HepG2 (cell line): ENCODE results near the gene PRR5L. TPM values are rescaled to one million over a fixed set of nuclear protein-coding genes. Genes with fewer than 3 reads are reported as not detected.

Experiments
- FOXA1 ChIP-seq, 2 experiments: fragments of 450-650 bp in 1 of 2; sonication (generic) in 1 of 2; formaldehyde crosslinking in 1 of 2; IDR thresholded peaks; 2 replicates each; pipeline versions ENCODE4 v1.4.0 to v1.6.1; 2016 to 2020; ENCODE audit warnings: missing genetic modification reagents in 1 of 2
- NR1H2 ChIP-seq: sonication (generic); formaldehyde crosslinking; IDR thresholded peaks from 2 replicates; pipeline ENCODE4 v1.8.1; 2022; ENCODE audit warnings: low read depth, missing genetic modification reagents, borderline replicate concordance
- NR3C1 ChIP-seq: sonication (generic); formaldehyde crosslinking; IDR thresholded peaks from 2 replicates; pipeline ENCODE4 v1.4.0; 2020; ENCODE audit warnings: missing genetic modification reagents
- SPEN ChIP-seq: sonication (generic); formaldehyde crosslinking; IDR thresholded peaks from 2 replicates; pipeline ENCODE4 v1.5.1; 2020; ENCODE audit warnings: low read depth, mild to moderate bottlenecking, missing genetic modification reagents
- WIZ ChIP-seq: sonication (generic); formaldehyde crosslinking; IDR thresholded peaks from 2 replicates; pipeline ENCODE4 v1.5.1; 2020; ENCODE audit warnings: mild to moderate bottlenecking, missing genetic modification reagents
- ZBTB42 ChIP-seq: sonication (generic); formaldehyde crosslinking; IDR thresholded peaks from 2 replicates; pipeline ENCODE4 v1.5.0; 2020; ENCODE audit warnings: mild to moderate bottlenecking, missing genetic modification reagents
- ZFP37 ChIP-seq: sonication (generic); formaldehyde crosslinking; IDR thresholded peaks from 2 replicates; pipeline ENCODE4 v1.4.0; 2020; ENCODE audit warnings: missing genetic modification reagents, borderline replicate concordance
- ZNF12 ChIP-seq: sonication (generic); formaldehyde crosslinking; IDR thresholded peaks from 2 replicates; pipeline ENCODE4 v1.5.0; 2020; ENCODE audit warnings: missing genetic modification reagents
- ZNF431 ChIP-seq: sonication (generic); formaldehyde crosslinking; IDR thresholded peaks from 2 replicates; pipeline ENCODE4 v1.9.0; 2022; ENCODE audit warnings: missing genetic modification reagents, low read depth, mild to moderate bottlenecking, borderline replicate concordance
- ZNF83 ChIP-seq: sonication (generic); formaldehyde crosslinking; IDR thresholded peaks from 2 replicates; pipeline ENCODE4 v1.4.0; 2020; ENCODE audit warnings: missing genetic modification reagents, mild to moderate bottlenecking, borderline replicate concordance
- polyA plus RNA-seq, 8 experiments: library from polyadenylated mRNA; depleted of rRNA in 3 of 8; stranded (reverse) in 7 of 8; unstranded in 1 of 8; fragments of >200 nt; fragmentation: Illumina TruSeq in 4 of 8; extraction: Trizol in 4 of 8; gene quantifications; 2 replicates each; pipeline versions ENCODE4 v1.2.1 to v1.2.3, GENCODE V29; 2011 to 2016; ENCODE audit warnings: low read depth in 4 of 8, missing spikeins in 1 of 8, mixed read lengths in 1 of 8; ENCODE audit not compliant: insufficient read depth in 1 of 8
- total RNA-seq, 5 experiments: library from RNA; depleted of rRNA; stranded (reverse); fragments of >200 nt; fragmentation: Illumina TruSeq; extraction: Trizol; gene quantifications; 2 replicates each; pipeline ENCODE4 v1.2.3, GENCODE V29; 2016; ENCODE audit warnings: low read depth in 1 of 5
- TF ChIP-seq, protein P1 (sequence below): sonication (generic); formaldehyde crosslinking; IDR thresholded peaks from 2 replicates; pipeline ENCODE4 v1.5.1; 2020; ENCODE audit warnings: mild to moderate bottlenecking, missing genetic modification reagents
- TF ChIP-seq, protein P2 (sequence below): sonication (generic); formaldehyde crosslinking; IDR thresholded peaks from 2 replicates; pipeline ENCODE4 v1.4.0; 2020; ENCODE audit warnings: missing genetic modification reagents, borderline replicate concordance
- TF ChIP-seq, protein P3 (sequence below): sonication (generic); formaldehyde crosslinking; IDR thresholded peaks from 2 replicates; pipeline ENCODE4 v1.4.0; 2020; ENCODE audit warnings: missing genetic modification reagents
- TF ChIP-seq, protein P4 (sequence below): sonication (generic); formaldehyde crosslinking; IDR thresholded peaks from 2 replicates; pipeline ENCODE4 v1.4.0; 2020; ENCODE audit warnings: low read depth, missing genetic modification reagents

Gene PRR5L
- total and polyA plus RNA-seq, 2 of the 13 experiments (the other 11 are each of a cell fraction or from before 2014, with no cell fraction given), result 0.16 TPM; not detected in 1

DNA sequence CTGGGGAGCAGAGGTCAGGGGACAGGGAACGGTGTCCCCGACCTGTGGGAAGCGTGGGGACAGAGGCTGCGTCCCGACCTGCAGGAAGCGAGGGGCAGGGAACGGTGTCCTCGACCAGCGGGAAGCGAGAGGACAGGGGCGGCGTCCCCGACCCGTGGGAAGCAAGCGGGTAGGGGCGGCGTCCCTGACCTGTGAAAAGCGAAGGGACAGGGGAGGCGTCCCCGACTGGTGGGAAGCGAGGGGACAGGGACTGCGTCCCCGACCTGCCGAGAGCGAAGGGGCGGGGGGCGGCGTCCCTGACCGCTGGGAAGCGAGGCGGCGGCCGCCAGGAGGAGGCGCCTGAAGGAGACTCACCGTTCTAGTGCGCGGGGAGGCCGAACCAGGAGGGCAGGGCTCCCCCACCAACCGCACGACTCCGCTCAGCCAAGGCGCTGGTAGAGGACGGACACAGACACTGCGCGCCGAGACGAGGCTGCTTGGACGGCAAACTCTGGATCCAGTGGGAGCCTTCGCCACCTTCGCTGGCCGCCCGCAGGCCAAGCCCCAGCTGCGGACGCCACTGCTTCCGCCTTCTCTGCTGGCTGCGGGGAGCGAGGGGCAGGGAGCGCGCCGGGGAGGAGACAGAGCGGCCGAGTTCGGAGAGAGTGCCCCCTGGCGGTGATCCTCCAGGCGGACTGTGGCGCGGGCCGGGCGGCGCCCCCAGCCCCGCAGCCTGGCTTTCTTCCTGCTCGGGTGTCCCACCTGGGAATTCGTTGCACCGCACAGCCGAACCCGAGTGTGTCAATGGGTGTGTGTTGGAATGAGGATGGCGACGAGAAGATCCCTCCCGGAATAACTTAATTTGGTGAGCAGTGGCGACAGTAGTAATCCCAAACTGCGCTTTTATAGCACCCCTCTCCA lies 213.9 kb downstream of the PRR5L start, which contains the start of gene TRAF6 (continued):
- no peak for TF ChIP-seq FOXA1 (IDR thresholded peaks at IDR 0.05)
- no peak for TF ChIP-seq FOXA1 (CRISPR knock-in tag; IDR thresholded peaks at IDR 0.05)
- peak; percentile 61; the same call in 1 of the 2 replicates for TF ChIP-seq ZNF83 (CRISPR knock-in tag)
- TF ChIP-seq, protein P1, sequence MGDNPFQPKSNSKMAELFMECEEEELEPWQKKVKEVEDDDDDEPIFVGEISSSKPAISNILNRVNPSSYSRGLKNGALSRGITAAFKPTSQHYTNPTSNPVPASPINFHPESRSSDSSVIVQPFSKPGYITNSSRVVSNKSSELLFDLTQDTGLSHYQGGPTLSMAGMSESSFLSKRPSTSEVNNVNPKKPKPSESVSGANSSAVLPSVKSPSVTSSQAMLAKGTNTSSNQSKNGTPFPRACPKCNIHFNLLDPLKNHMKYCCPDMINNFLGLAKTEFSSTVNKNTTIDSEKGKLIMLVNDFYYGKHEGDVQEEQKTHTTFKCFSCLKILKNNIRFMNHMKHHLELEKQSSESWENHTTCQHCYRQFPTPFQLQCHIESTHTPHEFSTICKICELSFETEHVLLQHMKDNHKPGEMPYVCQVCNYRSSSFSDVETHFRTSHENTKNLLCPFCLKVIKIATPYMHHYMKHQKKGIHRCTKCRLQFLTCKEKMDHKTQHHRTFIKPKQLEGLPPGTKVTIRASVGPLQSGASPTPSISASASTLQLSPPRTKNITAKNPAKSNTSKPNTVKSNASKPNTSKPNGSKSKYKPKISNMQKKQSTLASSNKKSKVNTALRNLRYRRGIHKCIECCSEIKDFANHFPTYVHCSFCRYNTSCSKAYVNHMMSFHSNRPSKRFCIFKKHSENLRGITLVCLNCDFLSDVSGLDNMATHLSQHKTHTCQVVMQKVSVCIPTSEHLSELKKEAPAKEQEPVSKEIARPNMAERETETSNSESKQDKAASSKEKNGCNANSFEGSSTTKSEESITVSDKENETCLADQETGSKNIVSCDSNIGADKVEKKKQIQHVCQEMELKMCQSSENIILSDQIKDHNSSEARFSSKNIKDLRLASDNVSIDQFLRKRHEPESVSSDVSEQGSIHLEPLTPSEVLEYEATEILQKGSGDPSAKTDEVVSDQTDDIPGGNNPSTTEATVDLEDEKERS (CRISPR knock-in tag), result 0 out of 2 replicates have a peak, but pooled peaks have one; percentile 41
- no peak for TF ChIP-seq NR1H2 (CRISPR knock-in tag)
- no peak for TF ChIP-seq ZBTB42 (CRISPR knock-in tag)
- TF ChIP-seq, protein P2, sequence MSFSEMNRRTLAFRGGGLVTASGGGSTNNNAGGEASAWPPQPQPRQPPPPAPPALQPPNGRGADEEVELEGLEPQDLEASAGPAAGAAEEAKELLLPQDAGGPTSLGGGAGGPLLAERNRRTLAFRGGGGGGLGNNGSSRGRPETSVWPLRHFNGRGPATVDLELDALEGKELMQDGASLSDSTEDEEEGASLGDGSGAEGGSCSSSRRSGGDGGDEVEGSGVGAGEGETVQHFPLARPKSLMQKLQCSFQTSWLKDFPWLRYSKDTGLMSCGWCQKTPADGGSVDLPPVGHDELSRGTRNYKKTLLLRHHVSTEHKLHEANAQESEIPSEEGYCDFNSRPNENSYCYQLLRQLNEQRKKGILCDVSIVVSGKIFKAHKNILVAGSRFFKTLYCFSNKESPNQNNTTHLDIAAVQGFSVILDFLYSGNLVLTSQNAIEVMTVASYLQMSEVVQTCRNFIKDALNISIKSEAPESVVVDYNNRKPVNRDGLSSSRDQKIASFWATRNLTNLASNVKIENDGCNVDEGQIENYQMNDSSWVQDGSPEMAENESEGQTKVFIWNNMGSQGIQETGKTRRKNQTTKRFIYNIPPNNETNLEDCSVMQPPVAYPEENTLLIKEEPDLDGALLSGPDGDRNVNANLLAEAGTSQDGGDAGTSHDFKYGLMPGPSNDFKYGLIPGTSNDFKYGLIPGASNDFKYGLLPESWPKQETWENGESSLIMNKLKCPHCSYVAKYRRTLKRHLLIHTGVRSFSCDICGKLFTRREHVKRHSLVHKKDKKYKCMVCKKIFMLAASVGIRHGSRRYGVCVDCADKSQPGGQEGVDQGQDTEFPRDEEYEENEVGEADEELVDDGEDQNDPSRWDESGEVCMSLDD (CRISPR knock-in tag), result 0 out of 2 replicates have a peak, but pooled peaks have one; percentile 66
- peak; percentile 65; the same call in 1 of the 2 replicates for TF ChIP-seq ZNF431 (CRISPR knock-in tag)
- peak; percentile 42; the same call in 1 of the 2 replicates for TF ChIP-seq ZNF12 (CRISPR knock-in tag)
- peak; percentile 94 for TF ChIP-seq SPEN (CRISPR knock-in tag)
- peak; percentile 89; the same call in 1 of the 2 replicates for TF ChIP-seq ZFP37
- TF ChIP-seq, protein P3, sequence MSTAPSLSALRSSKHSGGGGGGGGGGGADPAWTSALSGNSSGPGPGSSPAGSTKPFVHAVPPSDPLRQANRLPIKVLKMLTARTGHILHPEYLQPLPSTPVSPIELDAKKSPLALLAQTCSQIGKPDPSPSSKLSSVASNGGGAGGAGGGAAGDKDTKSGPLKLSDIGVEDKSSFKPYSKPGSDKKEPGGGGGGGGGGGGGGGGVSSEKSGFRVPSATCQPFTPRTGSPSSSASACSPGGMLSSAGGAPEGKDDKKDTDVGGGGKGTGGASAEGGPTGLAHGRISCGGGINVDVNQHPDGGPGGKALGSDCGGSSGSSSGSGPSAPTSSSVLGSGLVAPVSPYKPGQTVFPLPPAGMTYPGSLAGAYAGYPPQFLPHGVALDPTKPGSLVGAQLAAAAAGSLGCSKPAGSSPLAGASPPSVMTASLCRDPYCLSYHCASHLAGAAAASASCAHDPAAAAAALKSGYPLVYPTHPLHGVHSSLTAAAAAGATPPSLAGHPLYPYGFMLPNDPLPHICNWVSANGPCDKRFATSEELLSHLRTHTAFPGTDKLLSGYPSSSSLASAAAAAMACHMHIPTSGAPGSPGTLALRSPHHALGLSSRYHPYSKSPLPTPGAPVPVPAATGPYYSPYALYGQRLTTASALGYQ (CRISPR knock-in tag), result peak; percentile 84; the same call in 1 of the 2 replicates
- TF ChIP-seq, protein P4, sequence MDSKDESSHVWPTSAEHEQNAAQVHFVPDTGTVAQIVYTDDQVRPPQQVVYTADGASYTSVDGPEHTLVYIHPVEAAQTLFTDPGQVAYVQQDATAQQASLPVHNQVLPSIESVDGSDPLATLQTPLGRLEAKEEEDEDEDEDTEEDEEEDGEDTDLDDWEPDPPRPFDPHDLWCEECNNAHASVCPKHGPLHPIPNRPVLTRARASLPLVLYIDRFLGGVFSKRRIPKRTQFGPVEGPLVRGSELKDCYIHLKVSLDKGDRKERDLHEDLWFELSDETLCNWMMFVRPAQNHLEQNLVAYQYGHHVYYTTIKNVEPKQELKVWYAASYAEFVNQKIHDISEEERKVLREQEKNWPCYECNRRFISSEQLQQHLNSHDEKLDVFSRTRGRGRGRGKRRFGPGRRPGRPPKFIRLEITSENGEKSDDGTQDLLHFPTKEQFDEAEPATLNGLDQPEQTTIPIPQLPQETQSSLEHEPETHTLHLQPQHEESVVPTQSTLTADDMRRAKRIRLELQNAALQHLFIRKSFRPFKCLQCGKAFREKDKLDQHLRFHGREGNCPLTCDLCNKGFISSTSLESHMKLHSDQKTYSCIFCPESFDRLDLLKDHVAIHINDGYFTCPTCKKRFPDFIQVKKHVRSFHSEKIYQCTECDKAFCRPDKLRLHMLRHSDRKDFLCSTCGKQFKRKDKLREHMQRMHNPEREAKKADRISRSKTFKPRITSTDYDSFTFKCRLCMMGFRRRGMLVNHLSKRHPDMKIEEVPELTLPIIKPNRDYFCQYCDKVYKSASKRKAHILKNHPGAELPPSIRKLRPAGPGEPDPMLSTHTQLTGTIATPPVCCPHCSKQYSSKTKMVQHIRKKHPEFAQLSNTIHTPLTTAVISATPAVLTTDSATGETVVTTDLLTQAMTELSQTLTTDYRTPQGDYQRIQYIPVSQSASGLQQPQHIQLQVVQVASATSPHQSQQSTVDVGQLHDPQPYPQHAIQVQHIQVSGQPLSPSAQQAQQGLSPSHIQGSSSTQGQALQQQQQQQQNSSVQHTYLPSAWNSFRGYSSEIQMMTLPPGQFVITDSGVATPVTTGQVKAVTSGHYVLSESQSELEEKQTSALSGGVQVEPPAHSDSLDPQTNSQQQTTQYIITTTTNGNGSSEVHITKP (CRISPR knock-in tag), result peak; percentile 57; the same call in 1 of the 2 replicates
- TF ChIP-seq WIZ (CRISPR knock-in tag), result peak; percentile 31; the same call in 1 of the 2 replicates
- 0 out of 2 replicates have a peak, but pooled peaks have one; percentile 66 for TF ChIP-seq NR3C1 (CRISPR knock-in tag)
